ENCODE results near the gene OR2L2.

The OR2L2 gene

GRCh38 chr1:248029770-248030169, at the start of gene OR2L2:
Gene OR2L2, plus strand, starts transcription at chr1:248030070. Its CDS starts 8,198 bp downstream, at chr1:248038268.
- H3K79me2 ChIP-seq (ENCODE audit: low read length), result no peaks in the 10 kb centered on the region
- no peaks in the 10 kb centered on the region for H3K4me1 ChIP-seq (ENCODE audit: low read length)
- no peak within 1 kb of the TSS for H3K4me2 ChIP-seq (ENCODE audit: low read depth, low read length)
- H3K9me2 ChIP-seq (replicated peaks; ENCODE audit: insufficient read depth, low read length), result no peaks in the 10 kb centered on the region
- no peaks in the 10 kb centered on the region for H3K9me3 ChIP-seq (replicated peaks; ENCODE audit: insufficient read depth, low read length)
- no peak within 1 kb of the TSS for H2AFZ ChIP-seq (ENCODE audit: low read length)
- H3K27me3 ChIP-seq (replicated peaks; ENCODE audit: insufficient read depth, low read length), result no peaks in the 10 kb centered on the region
- no peak within 1 kb of the TSS for H3K9ac ChIP-seq (ENCODE audit: low read length)
- DNase-seq, result no peak
- H3F3A ChIP-seq (ENCODE audit: insufficient read depth, low read length), result no peaks in the 10 kb centered on the region
- no peaks in the 10 kb centered on the region for H3K36me3 ChIP-seq (replicated peaks; ENCODE audit: insufficient read depth, low read length)
- H4K20me1 ChIP-seq (ENCODE audit: insufficient read depth, low read length), result no peaks in the 10 kb centered on the region
- no peak within 1 kb of the TSS for H3K4me3 ChIP-seq (ENCODE audit: low read length)
- TF ChIP-seq EZH2 (optimal IDR thresholded peaks at IDR 0.05; ENCODE audit: low read depth, low read length), result no peak
- no peak for TF ChIP-seq CTCF (IDR thresholded peaks at IDR 0.05; ENCODE audit: low read length)
- no peak for TF ChIP-seq EZH2phosphoT487 (IDR thresholded peaks at IDR 0.05; ENCODE audit: low read length)
- no peak within 1 kb of the TSS for H3K27ac ChIP-seq (ENCODE audit: low read length)

GRCh38 chr1:247992986-247993385, 36.9 kb upstream of the OR2L2 start:
- no peak overlapping the region for H3K4me3 ChIP-seq (ENCODE audit: low read length)
- TF ChIP-seq EZH2 (optimal IDR thresholded peaks at IDR 0.05; ENCODE audit: low read depth, low read length) (no peak), CTCF (IDR thresholded peaks at IDR 0.05; ENCODE audit: low read length) (no peak), EZH2phosphoT487 (IDR thresholded peaks at IDR 0.05; ENCODE audit: low read length) (no peak)
- DNase-seq, result no peak
- no peaks in the 10 kb centered on the region for H3K9me3 ChIP-seq (replicated peaks; ENCODE audit: insufficient read depth, low read length)
- H3K9me2 ChIP-seq (replicated peaks; ENCODE audit: insufficient read depth, low read length), result no peaks in the 10 kb centered on the region
- H3K9ac ChIP-seq (ENCODE audit: low read length), result no peak overlapping the region
- H4K20me1 ChIP-seq (ENCODE audit: insufficient read depth, low read length), result no peaks in the 10 kb centered on the region
- no peaks in the 10 kb centered on the region for H3F3A ChIP-seq (ENCODE audit: insufficient read depth, low read length)
- H3K27me3 ChIP-seq (replicated peaks; ENCODE audit: insufficient read depth, low read length), result no peaks in the 10 kb centered on the region
- H3K36me3 ChIP-seq (replicated peaks; ENCODE audit: insufficient read depth, low read length), result no peaks in the 10 kb centered on the region
- H3K4me2 ChIP-seq (ENCODE audit: low read depth, low read length), result no peak overlapping the region
- no peaks in the 10 kb centered on the region for H3K79me2 ChIP-seq (ENCODE audit: low read length)
- no peaks in the 10 kb centered on the region for H3K4me1 ChIP-seq (ENCODE audit: low read length)
- no peak overlapping the region for H2AFZ ChIP-seq (ENCODE audit: low read length)
- H3K27ac ChIP-seq (ENCODE audit: low read length), result no peak overlapping the region

DNA sequence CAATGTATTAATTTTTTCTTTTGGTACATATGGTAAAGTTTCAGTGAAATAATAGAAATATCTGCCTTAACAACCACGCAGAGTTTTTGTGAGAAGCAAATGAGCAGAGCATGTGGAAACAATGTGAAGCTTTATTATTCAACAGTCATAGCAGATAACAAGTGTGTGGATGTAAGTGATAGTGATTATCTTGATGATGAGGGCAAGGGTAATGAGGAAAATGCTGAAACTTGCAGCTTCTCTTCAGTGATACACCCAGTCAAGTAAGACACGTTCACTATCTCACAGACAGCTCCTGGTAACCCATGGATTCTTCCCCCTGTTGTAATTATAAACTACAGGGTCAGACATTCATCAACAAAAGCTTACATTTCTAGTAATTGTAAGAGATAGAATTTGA, 31.1 kb upstream of the OR2L2 start:
- H3F3A ChIP-seq (ENCODE audit: insufficient read depth, low read length), result no peaks in the 10 kb centered on the region
- no peaks in the 10 kb centered on the region for H3K27me3 ChIP-seq (replicated peaks; ENCODE audit: insufficient read depth, low read length)
- no peak overlapping the region for H3K4me3 ChIP-seq (ENCODE audit: low read length)
- no peaks in the 10 kb centered on the region for H3K79me2 ChIP-seq (ENCODE audit: low read length)
- H2AFZ ChIP-seq (ENCODE audit: low read length), result no peak overlapping the region
- no peaks in the 10 kb centered on the region for H3K4me1 ChIP-seq (ENCODE audit: low read length)
- no peaks in the 10 kb centered on the region for H3K9me2 ChIP-seq (replicated peaks; ENCODE audit: insufficient read depth, low read length)
- H3K27ac ChIP-seq (ENCODE audit: low read length), result no peak overlapping the region
- H3K9ac ChIP-seq (ENCODE audit: low read length), result no peak overlapping the region
- TF ChIP-seq EZH2phosphoT487 (IDR thresholded peaks at IDR 0.05; ENCODE audit: low read length) (no peak), CTCF (IDR thresholded peaks at IDR 0.05; ENCODE audit: low read length) (no peak), EZH2 (optimal IDR thresholded peaks at IDR 0.05; ENCODE audit: low read depth, low read length) (no peak)
- no peaks in the 10 kb centered on the region for H3K36me3 ChIP-seq (replicated peaks; ENCODE audit: insufficient read depth, low read length)
- DNase-seq, result no peak
- H4K20me1 ChIP-seq (ENCODE audit: insufficient read depth, low read length), result no peaks in the 10 kb centered on the region
- no peaks in the 10 kb centered on the region for H3K9me3 ChIP-seq (replicated peaks; ENCODE audit: insufficient read depth, low read length)
- H3K4me2 ChIP-seq (ENCODE audit: low read depth, low read length), result no peak overlapping the region

Data from MM.1S (cell line).